ENCODE results near the gene LNP1.

LNP1 gene

GRCh38 chr3:100400419-100400779 lies 940 bp upstream of the LNP1 start:
- peak; percentile 52 for DNase-seq

GRCh38 chr3:100401674-100402041 lies 319 bp downstream of the LNP1 start:
- peak; percentile 68 for DNase-seq

GRCh38 chr3:100402256-100402655 lies 917 bp downstream of the LNP1 start:
- peak; percentile 80 for DNase-seq

- DNase-seq: peak; percentile 32
These were observed 1.6 kb downstream of the LNP1 start for GRCh38 chr3:100402891-100403290.

GRCh38 chr3:100403362-100404249 lies 2.3 kb downstream of the LNP1 start:
- peak; percentile 59 for DNase-seq

- DNase-seq: no peak
These were observed 2.9 kb downstream of the LNP1 start for GRCh38 chr3:100404250-100404548.

- no peak for DNase-seq
These were observed 5.8 kb downstream of the LNP1 start for GRCh38 chr3:100407164-100407563.

GRCh38 chr3:100407977-100408532 lies 6.7 kb downstream of the LNP1 start:
- no peak for DNase-seq

GRCh38 chr3:100411091-100411982 lies 10.0 kb downstream of the LNP1 start:
- no peak for DNase-seq

- peak; percentile 5 for DNase-seq
These were observed 11.7 kb downstream of the LNP1 start for GRCh38 chr3:100412912-100413590.

- no peak for DNase-seq
These were observed 12.3 kb downstream of the LNP1 start for GRCh38 chr3:100413613-100414012.

GRCh38 chr3:100416176-100416575 lies 14.8 kb downstream of the LNP1 start:
- no peak for DNase-seq

- DNase-seq: no peak
These were observed 15.5 kb downstream of the LNP1 start for GRCh38 chr3:100416863-100417262.

GRCh38 chr3:100419406-100419805 lies 18.1 kb downstream of the LNP1 start:
- DNase-seq: no peak

GRCh38 chr3:100420885-100421284 lies 19.5 kb downstream of the LNP1 start:
- DNase-seq: no peak

GRCh38 chr3:100423611-100424010 lies 22.3 kb downstream of the LNP1 start:
- no peak for DNase-seq

GRCh38 chr3:100424261-100424660 lies 22.9 kb downstream of the LNP1 start:
- no peak for DNase-seq

GRCh38 chr3:100425316-100425715 lies 24.0 kb downstream of the LNP1 start:
- DNase-seq: peak; percentile 9

- no peak for DNase-seq
These were observed 24.8 kb downstream of the LNP1 start for GRCh38 chr3:100426067-100426682.

- no peak for DNase-seq
These were observed 26.4 kb downstream of the LNP1 start for GRCh38 chr3:100427699-100428098.

GRCh38 chr3:100429187-100429716 lies 27.9 kb downstream of the LNP1 start:
- DNase-seq: no peak

- DNase-seq: no peak
These were observed 35.6 kb downstream of the LNP1 start for GRCh38 chr3:100436951-100437350.

Measured in NCI-H69 (cell line).